Keratinocyte (primary cell): ENCODE results near the gene SETD4. TPM values are rescaled to one million over a fixed set of nuclear protein-coding genes. Genes with fewer than 3 reads are reported as not detected.

Source experiments
- DNase-seq: peaks from one replicate; pipeline ENCODE4 v3.0.0-alpha.2; 2011; ENCODE audit warnings: low read depth, missing footprints, low spot score
- FAIRE-seq: peaks from 2 replicates; lab custom pipeline; 2011; peaks lifted over from hg19 to GRCh38; lab: Jason Lieb, UNC
- H2AFZ ChIP-seq: 2 replicates; pipeline ENCODE4 v1.6.0; 2012; ENCODE audit warnings: low read length, control low read depth, inconsistent platforms; ENCODE audit not compliant: control insufficient read depth
- H3K27ac ChIP-seq: 2 replicates; pipeline ENCODE4 v1.5.1; 2011; ENCODE audit warnings: low read length; ENCODE audit not compliant: control insufficient read depth, insufficient read depth
- H3K27me3 ChIP-seq: 3 replicates; pipeline ENCODE4 v1.6.0; 2011; ENCODE audit warnings: low read length; ENCODE audit not compliant: control insufficient read depth, insufficient read depth; ENCODE audit errors: extremely low read depth
- H3K36me3 ChIP-seq, 2 experiments: 2 replicates in 1 of 2; 3 replicates in 1 of 2; pipeline ENCODE4 v1.5.1; 2011; ENCODE audit warnings: low read length in 2 of 2, mild to moderate bottlenecking in 1 of 2; ENCODE audit not compliant: control insufficient read depth in 2 of 2, insufficient read depth in 2 of 2; ENCODE audit errors: extremely low read depth in 1 of 2
- H3K4me1 ChIP-seq: 3 replicates; pipeline ENCODE4 v1.5.1; 2011; ENCODE audit warnings: low read length; ENCODE audit not compliant: control insufficient read depth, insufficient read depth; ENCODE audit errors: extremely low read depth
- H3K4me2 ChIP-seq: 3 replicates; pipeline ENCODE4 v1.6.0; 2011; ENCODE audit warnings: low read depth, low read length; ENCODE audit not compliant: control insufficient read depth, insufficient read depth; ENCODE audit errors: extremely low read depth
- H3K4me3 ChIP-seq, 3 experiments: fragments of 200-600 bp in 1 of 3; sonication (generic) in 1 of 3; 2 replicates in 2 of 3; 3 replicates in 1 of 3; pipeline ENCODE4 v1.5.1; 2011 to 2016; ENCODE audit warnings: low read length in 3 of 3, mild to moderate bottlenecking in 3 of 3, control low read depth in 2 of 3, inconsistent platforms in 1 of 3, low read depth in 1 of 3, mixed read lengths in 1 of 3, mixed run types in 1 of 3, moderate library complexity in 1 of 3; ENCODE audit not compliant: control insufficient read depth in 2 of 3, insufficient read depth in 2 of 3; ENCODE audit errors: extremely low read depth in 1 of 3
- H3K79me2 ChIP-seq: 2 replicates; pipeline ENCODE4 v1.6.0; 2012; ENCODE audit warnings: low read length; ENCODE audit not compliant: control insufficient read depth, insufficient read depth
- H3K9ac ChIP-seq: 3 replicates; pipeline ENCODE4 v1.6.0; 2011; ENCODE audit warnings: low read length; ENCODE audit not compliant: control insufficient read depth, insufficient read depth; ENCODE audit errors: extremely low read depth
- H3K9me1 ChIP-seq: 3 replicates; pipeline ENCODE4 v1.6.0; 2011; ENCODE audit warnings: low read length; ENCODE audit not compliant: control insufficient read depth, insufficient read depth; ENCODE audit errors: extremely low read depth
- H3K9me3 ChIP-seq: 2 replicates; pipeline ENCODE4 v1.5.1; 2012; ENCODE audit warnings: low read depth, low read length; ENCODE audit not compliant: control insufficient read depth
- H4K20me1 ChIP-seq: 3 replicates; pipeline ENCODE4 v1.6.0; 2011; ENCODE audit warnings: low read length; ENCODE audit not compliant: control insufficient read depth, insufficient read depth; ENCODE audit errors: extremely low read depth
- CTCF ChIP-seq, 3 experiments: IDR thresholded peaks in 1 of 3; conservative IDR thresholded peaks in 1 of 3; optimal IDR thresholded peaks in 1 of 3; 2 replicates in 2 of 3; 3 replicates in 1 of 3; pipeline versions ENCODE3 to v1.5.1; 2011; ENCODE audit warnings: low read length in 3 of 3, mild to moderate bottlenecking in 3 of 3, moderate library complexity in 2 of 3, control low read depth in 1 of 3, inconsistent platforms in 1 of 3; ENCODE audit not compliant: insufficient read depth in 2 of 3; ENCODE audit errors: extremely low read depth in 1 of 3
- EZH2 ChIP-seq: IDR thresholded peaks from one replicate; pipeline ENCODE4 v1.6.1; 2012; ENCODE audit warnings: inconsistent platforms, mild to moderate bottlenecking, low read length, moderate library complexity
- dilution Hi-C: fragments of 300-500 bp; cut with MboI; formaldehyde crosslinking; loops from one replicate; pipeline ENCODE4 v1.7.0; 2020; ENCODE audit warnings: low sequenced_read_pairs; ENCODE audit not compliant: extremely low pct_ligation_motif_present
- polyA plus RNA-seq, 5 experiments: library from polyadenylated mRNA; depleted of rRNA in 3 of 5; stranded (reverse) in 3 of 5; stranded (forward) in 1 of 5; unstranded in 1 of 5; fragments of >200 nt; gene quantifications; 1 replicate in 1 of 5; 2 replicates in 3 of 5; 3 replicates in 1 of 5; pipeline versions ENCODE4 v1.2.1 to v1.2.3, GENCODE V29; 2011 to 2012; ENCODE audit warnings: missing spikeins in 2 of 5, low read depth in 1 of 5, low replicate concordance in 1 of 5

SETD4 gene
- polyA plus RNA-seq, 1 donor (not counting 4 experiments of a cell fraction or from before 2014, with no cell fraction given) = 16.8 TPM

- H3K79me2 ChIP-seq = no peaks in the 10 kb centered on the region
- no peak for FAIRE-seq
- H3K27ac ChIP-seq = no peak overlapping the region
- H3K4me3 ChIP-seq = no peak overlapping the region
- no peak overlapping the region for H3K4me2 ChIP-seq
- no peak for DNase-seq
- H3K27me3 ChIP-seq = no peaks in the 10 kb centered on the region
- no peaks in the 10 kb centered on the region for H4K20me1 ChIP-seq
- H3K9ac ChIP-seq = no peak overlapping the region
- H2AFZ ChIP-seq = no peak overlapping the region
- H3K9me1 ChIP-seq = no peaks in the 10 kb centered on the region
- dilution Hi-C loops = no loop called here
- TF ChIP-seq EZH2 (no peak), CTCF (optimal IDR thresholded peaks at IDR 0.05 in 1 of 3, IDR thresholded peaks at IDR 0.05 in 1 of 3, conservative IDR thresholded peaks at IDR 0.05 in 1 of 3; ENCODE audit: extremely low read depth in 1 of 3, insufficient read depth in 2 of 3, low read length in 3 of 3) (no peak)
- no peaks in the 10 kb centered on the region for H3K4me1 ChIP-seq
- no peaks in the 10 kb centered on the region for H3K9me3 ChIP-seq
- H3K36me3 ChIP-seq = peaks cover 4 to 8% of the 10 kb centered on the region in 2 experiments
These were observed 29.6 kb downstream of the SETD4 start for GRCh38 chr21:36030581-36031189.

GRCh38 chr21:36029309-36029708, 31.0 kb downstream of the SETD4 start:
- Histone ChIP-seq H2AFZ (no peak overlapping the region), H3K27ac (no peak overlapping the region), H3K9me1 (no peaks in the 10 kb centered on the region), H3K4me3 (no peak overlapping the region), H3K79me2 (no peaks in the 10 kb centered on the region), H4K20me1 (no peaks in the 10 kb centered on the region), H3K9ac (no peak overlapping the region), H3K36me3 (peaks cover 0 to 3% of the 10 kb centered on the region in 2 experiments), H3K27me3 (no peaks in the 10 kb centered on the region), H3K9me3 (no peaks in the 10 kb centered on the region), H3K4me1 (no peaks in the 10 kb centered on the region), H3K4me2 (no peak overlapping the region)
- FAIRE-seq = no peak
- dilution Hi-C loops = no loop called here
- DNase-seq = no peak
- TF ChIP-seq CTCF (optimal IDR thresholded peaks at IDR 0.05 in 1 of 3, IDR thresholded peaks at IDR 0.05 in 1 of 3, conservative IDR thresholded peaks at IDR 0.05 in 1 of 3; ENCODE audit: extremely low read depth in 1 of 3, insufficient read depth in 2 of 3, low read length in 3 of 3) (no peak), EZH2 (no peak)
